EL (cell line): Measurements from ENCODE around the gene OGFR.
A peak's percentile ranks its signal among the peaks of the same experiment; 100 is the strongest.

ENCODE experiments used
- DNase-seq: peaks from one replicate; pipeline ENCODE4 v3.0.0-alpha.2; 2016

The OGFR gene, protein sequence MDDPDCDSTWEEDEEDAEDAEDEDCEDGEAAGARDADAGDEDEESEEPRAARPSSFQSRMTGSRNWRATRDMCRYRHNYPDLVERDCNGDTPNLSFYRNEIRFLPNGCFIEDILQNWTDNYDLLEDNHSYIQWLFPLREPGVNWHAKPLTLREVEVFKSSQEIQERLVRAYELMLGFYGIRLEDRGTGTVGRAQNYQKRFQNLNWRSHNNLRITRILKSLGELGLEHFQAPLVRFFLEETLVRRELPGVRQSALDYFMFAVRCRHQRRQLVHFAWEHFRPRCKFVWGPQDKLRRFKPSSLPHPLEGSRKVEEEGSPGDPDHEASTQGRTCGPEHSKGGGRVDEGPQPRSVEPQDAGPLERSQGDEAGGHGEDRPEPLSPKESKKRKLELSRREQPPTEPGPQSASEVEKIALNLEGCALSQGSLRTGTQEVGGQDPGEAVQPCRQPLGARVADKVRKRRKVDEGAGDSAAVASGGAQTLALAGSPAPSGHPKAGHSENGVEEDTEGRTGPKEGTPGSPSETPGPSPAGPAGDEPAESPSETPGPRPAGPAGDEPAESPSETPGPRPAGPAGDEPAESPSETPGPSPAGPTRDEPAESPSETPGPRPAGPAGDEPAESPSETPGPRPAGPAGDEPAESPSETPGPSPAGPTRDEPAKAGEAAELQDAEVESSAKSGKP

DNA sequence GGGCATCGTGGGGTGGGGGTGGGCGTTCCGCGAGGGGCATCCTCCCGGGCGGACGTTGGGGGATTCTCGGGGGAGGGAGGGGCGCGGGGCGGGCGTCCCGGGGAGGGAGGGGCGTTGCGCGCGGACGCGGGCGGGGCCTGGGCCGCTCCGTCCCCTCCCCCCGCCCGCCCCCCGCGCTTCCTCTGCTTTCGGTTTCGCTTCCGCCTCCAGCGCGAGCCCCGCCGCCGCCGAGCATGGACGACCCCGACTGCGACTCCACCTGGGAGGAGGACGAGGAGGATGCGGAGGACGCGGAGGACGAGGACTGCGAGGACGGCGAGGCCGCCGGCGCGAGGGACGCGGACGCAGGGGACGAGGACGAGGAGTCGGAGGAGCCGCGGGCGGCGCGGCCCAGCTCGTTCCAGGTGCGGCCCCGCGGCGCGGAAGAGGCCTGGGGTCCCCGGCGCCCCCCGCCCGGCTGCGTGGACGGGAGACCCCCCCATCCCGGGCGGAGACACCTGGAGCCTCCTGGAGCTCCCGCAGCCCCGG, at the start of gene OGFR:
Gene OGFR (plus strand): TSS at position 209 of the 528 bp plus-strand sequence. CDS start 25 bp downstream, at position 234.
- peak; percentile 64 for DNase-seq

DNA sequence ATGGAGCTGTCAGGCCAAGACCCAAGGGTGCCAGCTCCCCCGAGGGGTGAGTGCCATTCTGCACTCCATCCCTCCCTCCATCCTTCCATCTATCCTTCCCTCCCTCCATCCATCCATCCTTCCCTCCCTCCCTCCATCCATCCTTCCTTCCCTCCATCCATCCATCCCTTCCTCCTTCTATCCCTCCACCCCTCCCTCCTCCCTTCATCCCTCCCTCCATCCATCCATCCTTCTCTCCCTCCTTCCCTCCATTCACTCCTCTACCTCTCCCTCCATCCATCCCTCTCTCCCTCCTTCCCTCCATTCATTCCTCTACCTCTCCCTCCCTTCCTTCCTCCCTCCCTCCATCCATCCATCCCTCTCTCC, 49.7 kb upstream of the OGFR start:
- no peak for DNase-seq

- DNase-seq, result no peak
These were observed 48.6 kb upstream of the OGFR start for GRCh38 chr20:62755817-62756724.

DNA sequence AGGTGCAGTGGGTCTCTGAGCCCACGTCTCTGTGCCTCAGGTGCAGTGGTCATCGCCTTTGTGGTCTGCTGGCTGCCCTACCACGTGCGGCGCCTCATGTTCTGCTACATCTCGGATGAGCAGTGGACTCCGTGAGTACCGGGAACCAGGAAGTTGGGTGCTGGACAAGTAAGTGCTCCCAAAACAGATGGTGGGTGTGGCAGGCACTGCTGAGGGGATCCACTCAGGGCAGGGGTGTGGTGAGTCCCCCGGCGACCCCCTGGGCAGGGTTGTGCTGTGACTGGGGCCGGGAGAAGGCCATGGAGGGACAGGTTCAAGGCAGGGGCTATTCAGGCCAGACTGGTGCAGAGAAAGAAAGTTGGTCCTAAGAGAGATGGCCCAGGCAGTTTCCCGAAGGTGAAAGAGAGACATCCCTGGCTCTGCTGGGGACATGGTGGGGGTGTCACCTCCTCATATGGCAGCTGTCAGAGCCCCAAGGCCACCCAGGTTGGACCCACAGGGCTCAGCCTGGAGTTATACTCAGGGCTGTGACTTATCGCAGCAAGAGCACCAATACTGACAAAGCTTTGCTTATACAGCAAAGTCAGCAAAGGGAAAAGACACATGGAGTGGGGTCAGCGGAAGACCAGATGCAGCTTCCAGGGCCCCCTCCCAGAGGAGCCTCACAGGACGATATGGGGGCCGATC, 46.3 kb upstream of the OGFR start:
- no peak for DNase-seq

GRCh38 chr20:62759981-62760431, 44.6 kb upstream of the OGFR start:
- no peak for DNase-seq

DNA sequence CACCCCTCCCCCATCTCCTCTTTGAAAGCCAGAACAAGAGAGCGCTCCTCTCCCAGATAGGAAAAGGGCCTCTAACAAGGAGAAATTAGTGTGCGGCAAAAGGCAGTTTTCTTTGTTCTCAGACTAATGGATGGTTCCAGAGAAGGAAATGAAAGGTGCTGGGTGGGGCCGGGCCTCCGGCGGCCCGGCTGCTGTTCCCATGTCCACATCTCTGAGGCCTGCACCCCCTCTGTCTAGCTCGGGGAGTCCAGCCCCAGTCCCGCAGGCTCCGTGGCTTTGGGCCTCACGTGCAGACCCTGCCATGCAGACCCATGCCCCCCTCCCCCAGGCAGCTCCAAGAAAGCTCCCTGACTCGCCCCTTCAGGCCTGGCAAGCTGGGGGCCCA, 44.2 kb upstream of the OGFR start:
- DNase-seq, result no peak

GRCh38 chr20:62760856-62761758, 43.5 kb upstream of the OGFR start:
- DNase-seq, result no peak

GRCh38 chr20:62761759-62762131, 42.9 kb upstream of the OGFR start:
- no peak for DNase-seq

GRCh38 chr20:62762376-62762775, 42.3 kb upstream of the OGFR start:
- no peak for DNase-seq

- DNase-seq, result no peak
These were observed 41.8 kb upstream of the OGFR start for GRCh38 chr20:62762801-62763368.

GRCh38 chr20:62763404-62763803, 41.2 kb upstream of the OGFR start:
- no peak for DNase-seq

- DNase-seq, result no peak
These were observed 40.3 kb upstream of the OGFR start for GRCh38 chr20:62764156-62764935.

- DNase-seq, result no peak
These were observed 39.6 kb upstream of the OGFR start for GRCh38 chr20:62765021-62765420.

- DNase-seq, result no peak
These were observed 39.1 kb upstream of the OGFR start for GRCh38 chr20:62765432-62766070.

GRCh38 chr20:62766071-62766450, 38.6 kb upstream of the OGFR start:
- no peak for DNase-seq

- DNase-seq, result no peak
These were observed 37.9 kb upstream of the OGFR start for GRCh38 chr20:62766716-62767115.

DNA sequence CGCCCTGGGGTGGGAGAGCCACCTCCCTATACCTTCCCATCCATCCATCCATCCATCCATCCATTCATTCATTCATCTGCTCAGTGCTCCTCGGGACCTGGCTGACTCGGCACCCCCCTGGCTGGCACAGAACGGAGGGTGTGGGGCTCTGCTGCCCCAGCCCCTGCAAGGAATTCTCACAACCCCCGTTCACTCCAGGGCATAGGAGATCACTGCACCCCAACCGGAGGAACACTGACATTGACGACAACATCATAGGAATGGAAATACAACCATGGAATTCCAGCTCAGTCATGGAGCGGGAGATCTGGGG, 36.4 kb upstream of the OGFR start:
- DNase-seq, result no peak

DNA sequence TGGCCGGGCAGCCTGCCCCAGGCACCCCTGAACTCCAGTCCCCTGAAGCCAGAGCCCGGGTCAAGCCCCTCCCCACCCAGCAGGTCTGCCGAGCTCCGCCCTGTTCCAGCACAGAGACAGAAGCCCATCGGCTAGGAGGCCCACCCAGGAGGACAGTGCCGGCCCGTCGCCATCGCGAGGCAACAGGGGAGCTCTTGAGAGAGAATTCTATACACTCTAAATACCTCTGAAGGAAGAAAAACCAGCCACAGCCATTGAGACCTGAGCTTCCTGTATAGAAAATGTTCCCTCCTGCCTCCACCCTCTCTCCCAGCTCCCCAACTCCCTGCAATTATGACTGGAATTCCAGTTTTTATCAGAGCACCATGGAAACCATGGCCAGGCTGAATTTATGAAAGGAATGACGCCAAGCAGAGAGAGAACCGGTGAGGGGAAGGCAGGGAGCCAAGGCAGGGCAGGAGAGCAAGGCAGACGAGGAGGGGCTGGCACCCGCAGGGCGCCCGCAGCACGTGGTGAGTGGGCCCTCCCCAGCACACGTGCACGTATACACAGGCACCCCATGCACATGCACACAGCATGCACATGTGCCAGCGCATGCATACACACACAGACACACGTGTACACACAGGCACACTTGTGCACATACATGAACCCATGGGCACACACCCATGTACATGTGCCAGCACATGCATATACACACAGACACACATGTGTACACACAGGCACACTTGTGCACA, 35.9 kb upstream of the OGFR start:
- peak; percentile 36 for DNase-seq
